HCT116 (cell line): ENCODE measurements around the gene MAML2. TPM values are rescaled to one million over a fixed set of nuclear protein-coding genes. Genes with fewer than 3 reads are reported as not detected.

Source experiments
- ATAC-seq: fragments of 200-7000 bp; cut with Tn5 transposase; 2 replicates; pipeline ENCODE4 v1.9.1; 2020; ENCODE audit warnings: mild to moderate bottlenecking, moderate library complexity
- BruUV-seq: library from RNA; stranded (reverse); fragments of 400-500 nt; replicated peaks from 2 replicates; lab custom pipeline; 2021; lab: Mats Ljungman, UMichigan
- CTCF ChIA-PET: fragments of 300-600 bp; sonication (Branson Sonifier 250); formaldehyde crosslinking; loops from one replicate; lab custom pipeline; 2021; ENCODE audit warnings: antibody characterized with exemption; lab: Charles Lee
- POLR2A ChIA-PET: fragments of 300-600, 350-600 bp; sonication (Branson Sonifier 250); formaldehyde crosslinking; loops from one replicate; lab custom pipeline; 2021; ENCODE audit warnings: antibody characterized with exemption; lab: Charles Lee
- RAD21 ChIA-PET, 2 experiments: fragments of 300-600 bp; sonication (Branson Sonifier 250); formaldehyde crosslinking; loops; one replicate each; lab custom pipeline; 2023; ENCODE audit warnings: low total read pairs in 2 of 2; ENCODE audit not compliant: uncharacterized antibody in 2 of 2, unreplicated experiment in 2 of 2, low non-redundant PET in 1 of 2; lab: Charles Lee
- DNase-seq: peaks from one replicate; pipeline ENCODE4 v3.0.0-alpha.2; 2010; ENCODE audit warnings: low read depth, low spot score
- H2AFZ ChIP-seq: fragments of 200-600 bp; shearing (Covaris generic), sonication (generic); 2 replicates; pipeline ENCODE4 v1.6.1; 2017; ENCODE audit warnings: low read depth, mixed run types, mixed read lengths, antibody characterized with exemption, low read length; ENCODE audit not compliant: poor library complexity, severe bottlenecking
- H3K27ac ChIP-seq: 2 replicates; pipeline ENCODE4 v1.5.1; 2012; ENCODE audit warnings: low read depth, low read length
- H3K27me3 ChIP-seq: fragments of 200-600 bp; sonication (generic); 2 replicates; pipeline ENCODE4 v1.6.1; 2016; ENCODE audit warnings: mixed run types, low read length, mixed read lengths; ENCODE audit not compliant: insufficient read depth
- H3K36me3 ChIP-seq, 2 experiments: fragments of 200-500 bp in 1 of 2; fragments of 200-600 bp in 1 of 2; sonication (Bioruptor generic) in 1 of 2; sonication (generic) in 1 of 2; 2 replicates each; pipeline versions ENCODE4 v1.5.1 to v1.6.1; 2014 to 2016; ENCODE audit warnings: low read length in 2 of 2, inconsistent platforms in 1 of 2, mixed read lengths in 1 of 2, mixed run types in 1 of 2; ENCODE audit not compliant: insufficient read depth in 2 of 2, control insufficient read depth in 1 of 2
- H3K4me1 ChIP-seq, 2 experiments: fragments of 200-600 bp in 1 of 2; sonication (generic) in 1 of 2; 2 replicates each; pipeline versions ENCODE4 v1.5.1 to v1.6.1; 2012 to 2017; ENCODE audit warnings: low read length in 2 of 2, inconsistent platforms in 1 of 2, mild to moderate bottlenecking in 1 of 2, mixed read lengths in 1 of 2, mixed run types in 1 of 2, moderate library complexity in 1 of 2; ENCODE audit not compliant: insufficient read depth in 2 of 2, control insufficient read depth in 1 of 2
- H3K4me2 ChIP-seq: fragments of 200-600 bp; sonication (generic); 2 replicates; pipeline ENCODE4 v1.6.1; 2017; ENCODE audit warnings: mixed run types, low read length, mixed read lengths
- H3K4me3 ChIP-seq, 2 experiments: fragments of 200-600 bp in 1 of 2; sonication (generic) in 1 of 2; replicated peaks in 1 of 2; 2 replicates each; pipeline ENCODE4 v1.5.1; 2011 to 2016; ENCODE audit warnings: low read length in 2 of 2, control low read depth in 1 of 2, low read depth in 1 of 2, mild to moderate bottlenecking in 1 of 2, mixed read lengths in 1 of 2, mixed run types in 1 of 2
- H3K79me2 ChIP-seq: fragments of 200-600 bp; sonication (generic); 2 replicates; pipeline ENCODE4 v1.6.1; 2017; ENCODE audit warnings: mild to moderate bottlenecking, mixed run types, low read length, moderate library complexity, mixed read lengths; ENCODE audit not compliant: insufficient read depth
- H3K9ac ChIP-seq: fragments of 200-600 bp; sonication (generic); 2 replicates; pipeline ENCODE4 v1.6.1; 2016; ENCODE audit warnings: low read length, mixed read lengths
- H3K9me2 ChIP-seq: fragments of 200-600 bp; sonication (generic), shearing (Covaris generic); 2 replicates; pipeline ENCODE4 v1.6.1; 2017; ENCODE audit warnings: mixed run types, mild to moderate bottlenecking, moderate library complexity; ENCODE audit not compliant: insufficient read depth
- H3K9me3 ChIP-seq, 2 experiments: fragments of 200-500 bp in 1 of 2; fragments of 200-600 bp in 1 of 2; sonication (Bioruptor generic) in 1 of 2; sonication (generic) in 1 of 2; 2 replicates each; pipeline ENCODE4 v1.6.1; 2014 to 2017; ENCODE audit warnings: low read length in 2 of 2, mixed read lengths in 2 of 2, inconsistent platforms in 1 of 2, low read depth in 1 of 2, mild to moderate bottlenecking in 1 of 2, mixed run types in 1 of 2, moderate library complexity in 1 of 2; ENCODE audit not compliant: control insufficient read depth in 1 of 2, insufficient read depth in 1 of 2
- H4K20me1 ChIP-seq: fragments of 200-600 bp; sonication (generic), shearing (Covaris generic); 2 replicates; pipeline ENCODE4 v1.6.1; 2017; ENCODE audit warnings: mixed run types, mild to moderate bottlenecking, moderate library complexity; ENCODE audit not compliant: insufficient read depth
- CBX3 ChIP-seq: IDR thresholded peaks from 2 replicates; pipeline ENCODE4 v1.6.1; 2012; ENCODE audit warnings: low read depth
- CEBPB ChIP-seq: IDR thresholded peaks from 2 replicates; pipeline ENCODE4 v1.6.1; 2012; ENCODE audit warnings: low read depth
- EGR1 ChIP-seq: IDR thresholded peaks from 2 replicates; pipeline ENCODE4 v1.6.1; 2012; ENCODE audit warnings: low read depth
- ELF1 ChIP-seq: IDR thresholded peaks from 2 replicates; pipeline ENCODE4 v1.6.1; 2012; ENCODE audit warnings: low read depth, borderline replicate concordance
- EZH2 ChIP-seq: fragments of 200-600 bp; sonication (generic); IDR thresholded peaks from 2 replicates; pipeline ENCODE4 v1.6.1; 2017; ENCODE audit warnings: antibody characterized with exemption, mixed run types
- FOSL1 ChIP-seq: IDR thresholded peaks from 2 replicates; pipeline ENCODE4 v1.6.1; 2012; ENCODE audit warnings: low read depth
- JUND ChIP-seq: IDR thresholded peaks from 2 replicates; pipeline ENCODE4 v1.6.1; 2012
- POLR2A ChIP-seq: IDR thresholded peaks from 2 replicates; pipeline ENCODE4 v1.7.0; 2011; ENCODE audit warnings: borderline replicate concordance; ENCODE audit not compliant: insufficient read depth, insufficient read length; ENCODE audit errors: extremely low read depth
- POLR2AphosphoS5 ChIP-seq: IDR thresholded peaks from 2 replicates; pipeline ENCODE4 v1.6.1; 2011; ENCODE audit warnings: mild to moderate bottlenecking, low read depth, low read length, moderate library complexity
- RAD21 ChIP-seq: IDR thresholded peaks from 2 replicates; pipeline ENCODE4 v1.6.1; 2012; ENCODE audit warnings: low read depth, mild to moderate bottlenecking
- SP1 ChIP-seq: IDR thresholded peaks from 2 replicates; pipeline ENCODE4 v1.6.1; 2012; ENCODE audit warnings: low read depth
- SRF ChIP-seq: IDR thresholded peaks from 2 replicates; pipeline ENCODE4 v1.6.1; 2012; ENCODE audit warnings: low read depth
- TCF7L2 ChIP-seq: IDR thresholded peaks from 2 replicates; pipeline ENCODE4 v1.7.0; 2011; ENCODE audit warnings: borderline replicate concordance, inconsistent platforms; ENCODE audit not compliant: insufficient read depth, insufficient read length; ENCODE audit errors: extremely low read depth
- YY1 ChIP-seq: IDR thresholded peaks from 2 replicates; pipeline ENCODE4 v1.6.1; 2011; ENCODE audit warnings: low read length, low read depth, moderate library complexity, mild to moderate bottlenecking; ENCODE audit not compliant: insufficient replicate concordance; ENCODE audit errors: extremely low read depth
- ZFX ChIP-seq: fragments of 450-650 bp; IDR thresholded peaks from 2 replicates; pipeline ENCODE4 v1.6.1; 2017
- ZNF274 ChIP-seq: fragments of 200-500 bp; sonication (Bioruptor generic); IDR thresholded peaks from 2 replicates; pipeline ENCODE4 v1.6.1; 2014; ENCODE audit warnings: mild to moderate bottlenecking, low read depth, low read length, inconsistent platforms
- intact Hi-C: fragments of 100-400 bp; cut with micrococcal nuclease; formaldehyde crosslinking; loops from 2 replicates; pipeline ENCODE4 v1.10.0; 2022
- total RNA-seq: library from RNA; stranded (reverse); gene quantifications from one replicate; pipeline ENCODE4 v1.2.1, GENCODE V29; 2021; ENCODE audit not compliant: unreplicated experiment
- TF ChIP-seq, protein P1 (sequence below): IDR thresholded peaks from 2 replicates; pipeline ENCODE4 v1.6.1; 2012
- TF ChIP-seq, protein P2 (sequence below): IDR thresholded peaks from 2 replicates; pipeline ENCODE4 v1.6.1; 2011; ENCODE audit warnings: mild to moderate bottlenecking, low read length, moderate library complexity; ENCODE audit not compliant: insufficient replicate concordance; ENCODE audit errors: extremely low read depth
- TF ChIP-seq, protein P3 (sequence below): IDR thresholded peaks from 2 replicates; pipeline ENCODE4 v1.6.1; 2012; ENCODE audit warnings: low read depth
- TF ChIP-seq, protein P4 (sequence below), 3 experiments: fragments of 200-600 bp in 1 of 3; sonication (generic) in 1 of 3; IDR thresholded peaks in 2 of 3; conservative IDR thresholded peaks in 1 of 3; 2 replicates each; pipeline ENCODE4 v1.5.1; 2012 to 2017; ENCODE audit warnings: low read depth in 2 of 3, low read length in 2 of 3, antibody characterized with exemption in 1 of 3, borderline replicate concordance in 1 of 3, control low read depth in 1 of 3, mild to moderate bottlenecking in 1 of 3, mixed read lengths in 1 of 3, mixed run types in 1 of 3, moderate library complexity in 1 of 3; ENCODE audit not compliant: insufficient read depth in 1 of 3

Gene MAML2
- total RNA-seq, 1 experiment from 2014 or later, result 2.6 TPM

DNA sequence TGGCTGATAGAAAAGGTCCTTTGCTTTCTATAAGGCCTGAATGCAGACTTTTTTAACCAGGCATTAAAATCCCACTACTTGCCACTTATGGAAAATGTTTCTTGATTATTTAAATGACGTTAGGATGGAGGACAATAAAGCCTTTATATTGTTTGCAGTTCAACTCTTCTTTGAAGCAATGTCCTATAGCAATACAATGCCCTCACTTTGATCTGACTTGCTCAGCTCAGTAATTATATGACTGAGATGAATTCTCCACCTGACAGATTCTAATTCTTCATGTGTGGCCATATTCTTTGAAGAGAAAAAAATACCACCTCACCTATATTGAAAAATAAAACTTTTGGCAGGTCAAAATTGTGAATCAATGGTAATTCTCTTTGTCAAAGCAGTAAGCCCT, 237.1 kb downstream of the MAML2 start:
- Histone ChIP-seq H3K4me1 (peaks cover 0 to 5% of the 10 kb centered on the region in 2 experiments; a peak in 1 of 4 replicates), H3K36me3 (no peaks in the 10 kb centered on the region), H3K9ac (no peak overlapping the region), H3K4me3 (no peak overlapping the region), H3K4me2 (no peak overlapping the region), H2AFZ (no peak overlapping the region), H3K79me2 (no peaks in the 10 kb centered on the region), H3K9me3 (no peaks in the 10 kb centered on the region), H3K27ac (no peak overlapping the region), H3K9me2 (no peaks in the 10 kb centered on the region), H3K27me3 (no peaks in the 10 kb centered on the region), H4K20me1 (no peaks in the 10 kb centered on the region)
- ATAC-seq (no peak), DNase-seq (no peak)
- intact Hi-C loops, result no loop called here
- BruUV-seq, result no TSS peak
- CTCF ChIA-PET, result no interaction called here
- RAD21 ChIA-PET, result no interaction called here
- TF ChIP-seq, protein P1, sequence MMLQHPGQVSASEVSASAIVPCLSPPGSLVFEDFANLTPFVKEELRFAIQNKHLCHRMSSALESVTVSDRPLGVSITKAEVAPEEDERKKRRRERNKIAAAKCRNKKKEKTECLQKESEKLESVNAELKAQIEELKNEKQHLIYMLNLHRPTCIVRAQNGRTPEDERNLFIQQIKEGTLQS, result no peak
- TF ChIP-seq, protein P2, sequence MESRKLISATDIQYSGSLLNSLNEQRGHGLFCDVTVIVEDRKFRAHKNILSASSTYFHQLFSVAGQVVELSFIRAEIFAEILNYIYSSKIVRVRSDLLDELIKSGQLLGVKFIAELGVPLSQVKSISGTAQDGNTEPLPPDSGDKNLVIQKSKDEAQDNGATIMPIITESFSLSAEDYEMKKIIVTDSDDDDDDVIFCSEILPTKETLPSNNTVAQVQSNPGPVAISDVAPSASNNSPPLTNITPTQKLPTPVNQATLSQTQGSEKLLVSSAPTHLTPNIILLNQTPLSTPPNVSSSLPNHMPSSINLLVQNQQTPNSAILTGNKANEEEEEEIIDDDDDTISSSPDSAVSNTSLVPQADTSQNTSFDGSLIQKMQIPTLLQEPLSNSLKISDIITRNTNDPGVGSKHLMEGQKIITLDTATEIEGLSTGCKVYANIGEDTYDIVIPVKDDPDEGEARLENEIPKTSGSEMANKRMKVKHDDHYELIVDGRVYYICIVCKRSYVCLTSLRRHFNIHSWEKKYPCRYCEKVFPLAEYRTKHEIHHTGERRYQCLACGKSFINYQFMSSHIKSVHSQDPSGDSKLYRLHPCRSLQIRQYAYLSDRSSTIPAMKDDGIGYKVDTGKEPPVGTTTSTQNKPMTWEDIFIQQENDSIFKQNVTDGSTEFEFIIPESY, result no peak
- TF ChIP-seq, protein P3, sequence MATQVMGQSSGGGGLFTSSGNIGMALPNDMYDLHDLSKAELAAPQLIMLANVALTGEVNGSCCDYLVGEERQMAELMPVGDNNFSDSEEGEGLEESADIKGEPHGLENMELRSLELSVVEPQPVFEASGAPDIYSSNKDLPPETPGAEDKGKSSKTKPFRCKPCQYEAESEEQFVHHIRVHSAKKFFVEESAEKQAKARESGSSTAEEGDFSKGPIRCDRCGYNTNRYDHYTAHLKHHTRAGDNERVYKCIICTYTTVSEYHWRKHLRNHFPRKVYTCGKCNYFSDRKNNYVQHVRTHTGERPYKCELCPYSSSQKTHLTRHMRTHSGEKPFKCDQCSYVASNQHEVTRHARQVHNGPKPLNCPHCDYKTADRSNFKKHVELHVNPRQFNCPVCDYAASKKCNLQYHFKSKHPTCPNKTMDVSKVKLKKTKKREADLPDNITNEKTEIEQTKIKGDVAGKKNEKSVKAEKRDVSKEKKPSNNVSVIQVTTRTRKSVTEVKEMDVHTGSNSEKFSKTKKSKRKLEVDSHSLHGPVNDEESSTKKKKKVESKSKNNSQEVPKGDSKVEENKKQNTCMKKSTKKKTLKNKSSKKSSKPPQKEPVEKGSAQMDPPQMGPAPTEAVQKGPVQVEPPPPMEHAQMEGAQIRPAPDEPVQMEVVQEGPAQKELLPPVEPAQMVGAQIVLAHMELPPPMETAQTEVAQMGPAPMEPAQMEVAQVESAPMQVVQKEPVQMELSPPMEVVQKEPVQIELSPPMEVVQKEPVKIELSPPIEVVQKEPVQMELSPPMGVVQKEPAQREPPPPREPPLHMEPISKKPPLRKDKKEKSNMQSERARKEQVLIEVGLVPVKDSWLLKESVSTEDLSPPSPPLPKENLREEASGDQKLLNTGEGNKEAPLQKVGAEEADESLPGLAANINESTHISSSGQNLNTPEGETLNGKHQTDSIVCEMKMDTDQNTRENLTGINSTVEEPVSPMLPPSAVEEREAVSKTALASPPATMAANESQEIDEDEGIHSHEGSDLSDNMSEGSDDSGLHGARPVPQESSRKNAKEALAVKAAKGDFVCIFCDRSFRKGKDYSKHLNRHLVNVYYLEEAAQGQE, result no peak
- TF ChIP-seq JUND, result no peak
- no peak for TF ChIP-seq RAD21
- TF ChIP-seq, protein P4, sequence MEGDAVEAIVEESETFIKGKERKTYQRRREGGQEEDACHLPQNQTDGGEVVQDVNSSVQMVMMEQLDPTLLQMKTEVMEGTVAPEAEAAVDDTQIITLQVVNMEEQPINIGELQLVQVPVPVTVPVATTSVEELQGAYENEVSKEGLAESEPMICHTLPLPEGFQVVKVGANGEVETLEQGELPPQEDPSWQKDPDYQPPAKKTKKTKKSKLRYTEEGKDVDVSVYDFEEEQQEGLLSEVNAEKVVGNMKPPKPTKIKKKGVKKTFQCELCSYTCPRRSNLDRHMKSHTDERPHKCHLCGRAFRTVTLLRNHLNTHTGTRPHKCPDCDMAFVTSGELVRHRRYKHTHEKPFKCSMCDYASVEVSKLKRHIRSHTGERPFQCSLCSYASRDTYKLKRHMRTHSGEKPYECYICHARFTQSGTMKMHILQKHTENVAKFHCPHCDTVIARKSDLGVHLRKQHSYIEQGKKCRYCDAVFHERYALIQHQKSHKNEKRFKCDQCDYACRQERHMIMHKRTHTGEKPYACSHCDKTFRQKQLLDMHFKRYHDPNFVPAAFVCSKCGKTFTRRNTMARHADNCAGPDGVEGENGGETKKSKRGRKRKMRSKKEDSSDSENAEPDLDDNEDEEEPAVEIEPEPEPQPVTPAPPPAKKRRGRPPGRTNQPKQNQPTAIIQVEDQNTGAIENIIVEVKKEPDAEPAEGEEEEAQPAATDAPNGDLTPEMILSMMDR (IDR thresholded peaks at IDR 0.05 in 2 of 3, conservative IDR thresholded peaks at IDR 0.05 in 1 of 3; ENCODE audit: borderline replicate concordance in 1 of 3, insufficient read depth in 1 of 3, low read depth in 2 of 3, low read length in 2 of 3), result no peak
- TF ChIP-seq YY1, result no peak
- TF ChIP-seq EGR1, result no peak
- TF ChIP-seq ELF1, result no peak
- no peak for TF ChIP-seq SRF
- TF ChIP-seq FOSL1, result no peak
- no peak for TF ChIP-seq CBX3
- no peak for TF ChIP-seq SP1
- TF ChIP-seq CEBPB, result no peak
- no peak for TF ChIP-seq TCF7L2
- no peak for TF ChIP-seq ZFX
- TF ChIP-seq ZNF274, result no peak
- TF ChIP-seq EZH2, result no peak
- no peak for TF ChIP-seq POLR2A
- TF ChIP-seq POLR2AphosphoS5, result no peak
- POLR2A ChIA-PET, result no interaction called here
